LHCN-M2 (cell line): ENCODE measurements around the gene RASSF8. TPM values are rescaled to one million over a fixed set of nuclear protein-coding genes. Genes with fewer than 3 reads are reported as not detected.

ENCODE experiments used
- DNase-seq: peaks from one replicate; pipeline ENCODE4 v3.0.0-alpha.2; 2012; ENCODE audit warnings: low read depth
- total RNA-seq: library from RNA; depleted of rRNA; stranded (reverse); fragments of >200 nt; gene quantifications from 2 replicates; pipeline ENCODE4 v1.2.3, GENCODE V29; 2014

RASSF8 gene
- total RNA-seq, 1 experiment from 2014 or later = 26.6 TPM

- no peak for DNase-seq
Observed at GRCh38 chr12:25992026-25992782, 33.7 kb downstream of the RASSF8 start.

DNA sequence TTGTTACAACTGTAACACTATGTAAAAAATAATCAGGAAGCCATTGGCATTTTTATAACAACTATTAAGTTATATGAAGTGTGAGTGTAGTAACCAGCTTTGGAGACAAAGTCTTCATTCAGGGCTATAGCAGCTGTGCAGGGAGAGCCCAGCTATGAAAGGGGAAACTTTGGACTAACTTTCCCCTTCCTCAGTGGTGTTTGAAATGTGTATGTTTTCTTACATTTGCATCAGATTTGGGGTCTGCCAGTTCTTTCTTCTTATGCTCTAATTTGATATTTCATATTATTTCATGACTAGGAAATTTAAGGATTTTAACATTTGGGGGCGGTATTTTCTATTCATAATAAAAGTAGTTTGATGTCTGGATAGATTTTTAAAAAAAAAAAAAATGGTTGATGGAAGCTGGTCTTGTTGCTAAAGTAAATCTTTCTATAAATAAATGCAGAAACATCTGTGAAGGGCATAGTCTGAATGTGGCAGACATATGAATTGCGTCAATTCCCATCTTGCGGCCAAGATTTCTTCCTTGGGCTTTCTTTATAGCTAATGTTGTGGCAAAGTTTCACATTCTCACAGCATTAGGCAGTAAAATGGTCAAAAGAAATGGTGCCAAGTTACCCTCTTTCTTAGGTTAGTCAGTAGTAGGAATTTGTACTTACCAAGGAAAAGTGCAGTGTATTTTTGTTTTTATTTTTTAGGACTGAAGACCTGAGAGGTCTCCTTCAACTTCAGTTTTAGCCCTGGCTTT, 35.6 kb downstream of the RASSF8 start:
- peak; percentile 91 for DNase-seq

- no peak for DNase-seq
Observed at GRCh38 chr12:25994901-25995625, 36.6 kb downstream of the RASSF8 start.

DNA sequence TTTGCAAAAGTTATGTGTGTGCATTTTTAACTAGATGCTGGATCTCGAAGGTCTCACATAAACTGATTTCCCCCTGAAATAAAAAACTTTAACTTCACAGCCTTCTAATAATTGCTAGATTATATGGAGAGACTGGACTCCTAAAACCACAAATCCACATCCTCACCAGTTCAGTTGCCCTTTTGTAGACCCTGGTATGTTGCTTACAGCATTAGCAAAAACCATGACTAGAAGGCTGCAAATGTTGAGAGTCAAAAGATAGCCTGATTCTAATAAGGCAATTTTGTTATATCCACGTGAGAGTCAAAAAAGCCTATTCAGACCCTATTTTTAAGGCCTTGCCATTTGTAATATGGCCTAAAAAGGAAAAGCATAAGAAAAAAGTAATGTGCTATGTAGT, 37.4 kb downstream of the RASSF8 start:
- peak; percentile 51 for DNase-seq

DNA sequence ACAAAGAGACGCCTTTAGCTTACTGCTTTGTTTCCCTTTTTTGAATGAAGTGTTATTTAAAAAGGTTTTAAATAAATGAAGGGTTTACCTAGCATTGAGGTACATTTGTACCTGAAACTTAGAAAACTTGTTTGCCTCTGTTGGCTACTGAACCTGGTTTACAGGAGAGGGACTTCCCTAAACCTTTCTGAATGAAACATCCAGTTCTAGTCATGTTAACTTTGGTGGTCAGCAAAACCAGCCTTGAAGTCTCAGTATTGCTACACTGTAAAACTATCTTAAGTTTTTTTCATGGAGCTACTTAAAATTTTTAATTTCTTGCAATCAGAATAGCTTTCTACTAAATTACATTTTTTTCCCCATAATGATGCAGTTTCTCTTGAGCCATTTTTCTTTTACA, 38.2 kb downstream of the RASSF8 start:
- no peak for DNase-seq

DNA sequence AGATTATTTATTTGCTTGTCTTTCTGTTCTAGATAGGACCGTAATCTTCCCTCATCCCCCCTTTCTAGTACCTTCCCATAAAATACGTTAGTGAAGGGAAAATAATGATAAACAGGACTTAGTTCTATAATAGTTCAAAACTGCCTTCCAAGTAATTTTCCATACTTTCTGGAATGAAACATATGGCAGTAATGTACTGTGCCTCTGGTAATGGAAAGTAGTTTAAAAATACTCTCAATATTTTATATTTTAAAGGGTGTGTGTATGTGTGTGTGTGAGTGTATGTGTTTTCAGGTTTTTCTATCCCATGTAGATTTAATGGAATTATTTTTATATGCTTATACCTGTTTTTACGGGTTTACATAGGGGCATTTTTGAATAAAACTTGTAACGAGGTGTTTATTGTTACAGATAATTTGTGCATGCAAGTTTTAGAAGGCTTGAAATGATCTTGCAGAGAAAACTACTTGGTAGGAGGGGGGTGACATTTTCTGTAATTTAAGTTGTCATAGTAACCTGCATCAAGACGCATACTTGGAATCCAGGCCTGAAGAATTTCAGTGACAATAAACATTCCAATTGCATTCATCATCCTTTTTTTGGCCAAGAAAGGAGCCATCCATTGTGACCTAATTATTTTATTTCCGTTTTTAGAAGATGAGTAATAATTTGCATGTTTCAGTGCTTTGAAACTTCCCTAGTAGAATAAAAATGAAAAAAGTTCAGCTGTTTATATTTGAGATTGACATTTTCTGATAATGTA, 38.9 kb downstream of the RASSF8 start:
- DNase-seq = peak; percentile 94

GRCh38 chr12:26000898-26001297, 42.4 kb downstream of the RASSF8 start:
- DNase-seq = no peak

DNA sequence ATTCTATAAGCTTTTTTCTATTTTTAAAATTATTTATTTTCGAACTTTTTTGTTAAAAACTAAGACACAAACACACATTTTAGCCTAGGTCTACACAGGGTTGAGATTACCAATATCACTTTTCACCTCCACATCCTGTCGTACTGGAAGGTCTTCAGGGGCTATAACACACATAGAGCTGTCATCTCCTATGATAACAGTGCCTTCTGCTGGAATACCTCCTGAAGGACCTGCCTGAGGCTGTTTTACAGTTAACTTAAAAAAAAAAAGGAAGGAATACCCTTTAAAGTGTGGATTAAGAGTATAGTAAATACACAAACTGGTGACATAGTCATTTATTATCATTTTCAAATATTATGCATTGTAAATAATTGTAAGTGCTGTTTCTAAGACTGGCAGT, 43.0 kb downstream of the RASSF8 start:
- no peak for DNase-seq

- DNase-seq = no peak
Observed at GRCh38 chr12:26003065-26003464, 44.6 kb downstream of the RASSF8 start.

- DNase-seq = no peak
Observed at GRCh38 chr12:26007566-26007965, 49.1 kb downstream of the RASSF8 start.

- DNase-seq = no peak
Observed at GRCh38 chr12:26009593-26009992, 51.1 kb downstream of the RASSF8 start.

- DNase-seq = peak; percentile 92
Observed at GRCh38 chr12:26010293-26010821, 51.9 kb downstream of the RASSF8 start.

GRCh38 chr12:26011099-26011498, 52.6 kb downstream of the RASSF8 start:
- DNase-seq = peak; percentile 68

- no peak for DNase-seq
Observed at GRCh38 chr12:26014085-26014484, 55.6 kb downstream of the RASSF8 start.

GRCh38 chr12:26016516-26016915, 58.0 kb downstream of the RASSF8 start:
- DNase-seq = no peak

- peak; percentile 47 for DNase-seq
Observed at GRCh38 chr12:26017484-26018211, 59.2 kb downstream of the RASSF8 start.

- DNase-seq = peak; percentile 25
Observed at GRCh38 chr12:26018926-26019325, 60.4 kb downstream of the RASSF8 start.

DNA sequence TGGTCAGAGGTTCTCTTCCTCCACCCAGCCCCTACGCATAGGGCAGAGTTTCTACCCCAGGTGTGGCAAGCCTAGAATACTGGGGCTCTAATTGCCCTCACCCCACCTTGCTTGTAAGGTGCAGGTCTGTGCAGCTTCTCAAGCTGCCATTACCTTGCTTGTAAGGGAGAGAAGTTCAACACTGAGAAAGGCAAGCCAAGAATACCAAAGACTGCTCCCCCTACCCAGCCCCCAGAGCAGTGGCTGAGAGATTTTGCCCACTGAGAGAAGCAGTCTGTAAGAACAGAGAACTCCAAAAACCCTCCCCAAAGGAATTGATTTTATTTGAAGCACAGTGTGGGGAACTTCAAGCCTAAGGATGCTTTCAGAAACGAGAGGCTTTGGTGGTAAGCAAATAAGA, 63.1 kb downstream of the RASSF8 start:
- no peak for DNase-seq

DNA sequence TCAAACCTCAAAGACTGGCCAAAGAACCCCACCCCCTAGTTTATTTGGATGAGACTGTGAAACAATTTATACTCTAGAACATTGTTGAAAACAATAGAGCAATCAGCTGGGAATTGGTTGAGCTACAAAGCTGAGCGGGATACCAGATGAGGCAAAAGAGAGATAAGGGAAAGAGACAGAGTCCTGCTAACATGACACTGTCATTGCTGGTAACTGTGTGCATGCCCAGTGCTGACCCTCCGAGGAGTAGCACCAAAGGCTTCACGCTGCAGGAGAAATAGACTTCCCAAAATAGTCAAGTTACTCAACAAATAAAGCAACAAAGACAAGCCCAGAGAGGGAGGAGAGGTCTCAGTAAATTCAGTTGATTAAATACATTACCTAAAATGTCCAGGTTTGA, 63.6 kb downstream of the RASSF8 start:
- no peak for DNase-seq

GRCh38 chr12:26026713-26027112, 68.2 kb downstream of the RASSF8 start:
- no peak for DNase-seq

DNA sequence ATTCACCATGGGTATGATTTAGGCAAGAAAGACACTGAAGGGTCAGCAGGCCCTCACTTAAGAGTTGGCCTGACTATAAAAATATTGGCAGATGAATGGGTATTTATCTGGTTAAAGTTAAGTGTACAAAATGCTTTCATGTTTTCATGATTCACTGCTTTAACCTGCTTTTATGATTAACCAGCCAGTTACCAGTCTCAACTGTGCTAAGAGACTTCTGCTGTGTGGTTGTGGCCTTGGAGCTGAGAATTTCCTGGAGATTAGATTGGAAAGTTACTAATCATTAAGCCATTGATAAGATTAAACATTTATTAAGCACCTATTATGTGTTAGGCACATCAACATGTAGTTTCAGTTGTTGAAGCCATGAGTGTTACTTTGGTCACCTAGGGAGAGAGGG, 68.9 kb downstream of the RASSF8 start:
- DNase-seq = no peak
